A673 (cell line): ENCODE data around the gene DIP2C. TPM values are rescaled to one million over a fixed set of nuclear protein-coding genes. Genes with fewer than 3 reads are reported as not detected.
"Not testable (repeated sequence)": the region's sequence is repeated elsewhere in the genome, so short reads cannot be mapped to it uniquely, and the experiment has no call there.

Experiments used
- BruUV-seq: library from RNA; stranded (reverse); fragments of 400-500 nt; replicated peaks from 2 replicates; lab custom pipeline; 2021; lab: Mats Ljungman, UMichigan
- CTCF ChIA-PET: fragments of 300-600 bp; sonication (Branson Sonifier 250); formaldehyde crosslinking; loops from one replicate; lab custom pipeline; 2022; ENCODE audit warnings: antibody characterized with exemption; lab: Charles Lee
- POLR2A ChIA-PET: fragments of 300-600 bp; sonication (Branson Sonifier 250); formaldehyde crosslinking; loops from one replicate; lab custom pipeline; 2022; ENCODE audit warnings: antibody characterized with exemption; ENCODE audit not compliant: low non-redundant PET; lab: Charles Lee
- DNase-seq: peaks from one replicate; pipeline ENCODE4 v3.0.0-alpha.2; 2015; ENCODE audit warnings: low spot score
- H3K27ac ChIP-seq: fragments of 200-600 bp; sonication (generic); 2 replicates; pipeline ENCODE4 v1.5.1; 2016; ENCODE audit warnings: mixed run types, low read depth, mild to moderate bottlenecking, mixed read lengths, antibody characterized with exemption, low read length; ENCODE audit not compliant: poor library complexity, severe bottlenecking
- H3K27me3 ChIP-seq: fragments of 200-600 bp; sonication (generic); replicated peaks from 2 replicates; pipeline ENCODE4 v1.6.1; 2017; ENCODE audit warnings: mixed run types, low read depth, mild to moderate bottlenecking, mixed read lengths, antibody characterized with exemption, low read length; ENCODE audit not compliant: insufficient read depth, poor library complexity
- H3K36me3 ChIP-seq: fragments of 200-600 bp; sonication (generic); 2 replicates; pipeline ENCODE4 v1.6.1; 2016; ENCODE audit warnings: mixed run types, mild to moderate bottlenecking, mixed read lengths, antibody characterized with exemption, low read length; ENCODE audit not compliant: insufficient read depth, poor library complexity, severe bottlenecking
- H3K4me1 ChIP-seq: fragments of 200-600 bp; sonication (generic); 2 replicates; pipeline ENCODE4 v1.6.1; 2017; ENCODE audit warnings: mixed run types, mild to moderate bottlenecking, mixed read lengths, antibody characterized with exemption, low read length; ENCODE audit not compliant: insufficient read depth, poor library complexity, severe bottlenecking
- H3K4me3 ChIP-seq: fragments of 200-600 bp; sonication (generic); 2 replicates; pipeline ENCODE4 v1.5.1; 2016; ENCODE audit warnings: low read depth, mixed run types, mild to moderate bottlenecking, mixed read lengths, low read length; ENCODE audit not compliant: poor library complexity, severe bottlenecking
- H3K9me3 ChIP-seq: fragments of 200-600 bp; sonication (generic); 2 replicates; pipeline ENCODE4 v1.6.1; 2016; ENCODE audit warnings: mixed run types, low read depth, mild to moderate bottlenecking, mixed read lengths, antibody characterized with exemption, low read length; ENCODE audit not compliant: poor library complexity, severe bottlenecking
- EZH2 ChIP-seq: fragments of 200-600 bp; sonication (generic); IDR thresholded peaks from 2 replicates; pipeline ENCODE4 v1.6.1; 2017; ENCODE audit warnings: borderline replicate concordance, low read depth, mild to moderate bottlenecking, mixed read lengths, antibody characterized with exemption, low read length; ENCODE audit not compliant: poor library complexity, severe bottlenecking
- intact Hi-C: fragments of 100-400 bp; cut with micrococcal nuclease; formaldehyde crosslinking; loops from one replicate; pipeline ENCODE4 v1.10.0; 2022; ENCODE audit not compliant: unreplicated experiment
- total RNA-seq: library from RNA; stranded (reverse); gene quantifications from 2 replicates; pipeline ENCODE4 v1.2.3, GENCODE V29; 2021
- TF ChIP-seq, protein P1 (sequence below): fragments of 300-800, 200-600 bp; sonication (generic); conservative IDR thresholded peaks from 2 replicates; pipeline ENCODE4 v1.5.1; 2017; ENCODE audit warnings: low read depth, mild to moderate bottlenecking, antibody characterized with exemption, low read length, moderate library complexity, mixed read lengths

DIP2C gene
- total RNA-seq, 1 experiment from 2014 or later, result 13.2 TPM

DNA sequence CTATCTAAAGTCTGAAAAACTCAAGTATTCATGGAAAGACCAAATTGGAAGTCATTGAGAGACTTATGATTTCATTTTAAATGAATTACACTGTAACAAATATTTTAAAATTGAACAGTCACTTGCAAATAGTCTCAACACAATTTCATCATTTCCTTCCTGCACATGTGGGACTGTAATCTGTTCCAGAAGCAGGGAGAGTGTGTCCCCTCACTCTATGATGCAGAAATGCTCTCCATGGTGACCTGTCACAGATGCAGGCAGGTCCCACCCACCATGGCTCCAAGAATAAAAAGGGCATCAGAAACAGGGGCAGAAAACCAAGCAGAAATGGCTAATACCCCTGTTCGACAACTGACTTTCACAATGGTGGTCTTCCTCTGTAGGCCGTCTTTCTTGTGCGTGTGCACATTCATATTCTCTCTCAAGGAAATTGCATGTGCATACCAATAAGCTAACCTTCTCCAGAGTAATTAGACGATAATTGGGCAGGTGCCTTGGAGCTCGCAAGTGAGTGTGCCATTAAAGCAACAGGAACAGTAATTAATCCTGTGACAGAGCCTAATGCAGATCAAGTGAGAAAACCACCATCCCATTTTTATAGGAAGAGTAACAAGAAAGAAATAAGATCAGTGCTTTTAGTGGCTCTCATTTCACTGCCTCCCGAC lies 383.3 kb downstream of the DIP2C start:
- no peak for TF ChIP-seq EZH2
- TF ChIP-seq, protein P1, sequence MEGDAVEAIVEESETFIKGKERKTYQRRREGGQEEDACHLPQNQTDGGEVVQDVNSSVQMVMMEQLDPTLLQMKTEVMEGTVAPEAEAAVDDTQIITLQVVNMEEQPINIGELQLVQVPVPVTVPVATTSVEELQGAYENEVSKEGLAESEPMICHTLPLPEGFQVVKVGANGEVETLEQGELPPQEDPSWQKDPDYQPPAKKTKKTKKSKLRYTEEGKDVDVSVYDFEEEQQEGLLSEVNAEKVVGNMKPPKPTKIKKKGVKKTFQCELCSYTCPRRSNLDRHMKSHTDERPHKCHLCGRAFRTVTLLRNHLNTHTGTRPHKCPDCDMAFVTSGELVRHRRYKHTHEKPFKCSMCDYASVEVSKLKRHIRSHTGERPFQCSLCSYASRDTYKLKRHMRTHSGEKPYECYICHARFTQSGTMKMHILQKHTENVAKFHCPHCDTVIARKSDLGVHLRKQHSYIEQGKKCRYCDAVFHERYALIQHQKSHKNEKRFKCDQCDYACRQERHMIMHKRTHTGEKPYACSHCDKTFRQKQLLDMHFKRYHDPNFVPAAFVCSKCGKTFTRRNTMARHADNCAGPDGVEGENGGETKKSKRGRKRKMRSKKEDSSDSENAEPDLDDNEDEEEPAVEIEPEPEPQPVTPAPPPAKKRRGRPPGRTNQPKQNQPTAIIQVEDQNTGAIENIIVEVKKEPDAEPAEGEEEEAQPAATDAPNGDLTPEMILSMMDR, result no peak
- Histone ChIP-seq H3K27me3 (no peaks in the 10 kb centered on the region), H3K27ac (peak overlapping the region; percentile 81), H3K9me3 (no peaks in the 10 kb centered on the region), H3K36me3 (no peaks in the 10 kb centered on the region), H3K4me1 (peaks cover 25% of the 10 kb centered on the region), H3K4me3 (no peak overlapping the region)
- intact Hi-C loops, result no loop called here
- peak; percentile 53 for DNase-seq
- no TSS peak for BruUV-seq
- POLR2A ChIA-PET, result no interaction called here
- CTCF ChIA-PET, result no interaction called here

DNA sequence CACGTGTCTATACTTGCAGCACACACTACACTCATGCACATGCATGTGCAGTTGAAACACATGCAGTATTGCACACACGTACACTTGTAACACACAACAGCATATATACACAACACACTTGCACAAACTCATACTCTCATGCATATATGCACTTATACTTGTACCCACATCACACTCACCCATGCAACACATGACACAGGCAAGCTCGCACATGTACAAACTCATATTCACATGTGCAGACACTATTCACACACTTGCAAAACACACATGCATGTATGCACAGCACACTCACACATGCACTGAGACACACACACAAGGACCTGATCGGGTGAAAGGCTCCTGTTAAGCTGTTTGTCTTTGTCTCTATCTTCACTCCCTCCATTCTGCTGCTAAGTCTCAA lies 384.4 kb downstream of the DIP2C start:
- no peaks in the 10 kb centered on the region for H3K27me3 ChIP-seq
- no peak overlapping the region for H3K4me3 ChIP-seq
- peaks cover 25% of the 10 kb centered on the region for H3K4me1 ChIP-seq
- ChIA-PET CTCF (no interaction called here), POLR2A (no interaction called here)
- H3K36me3 ChIP-seq, result no peaks in the 10 kb centered on the region
- peak overlapping the region; percentile 81 for H3K27ac ChIP-seq
- no peak for TF ChIP-seq EZH2
- TF ChIP-seq, protein P1, result no peak
- no TSS peak for BruUV-seq
- no peak for DNase-seq
- intact Hi-C loops, result no loop called here
- H3K9me3 ChIP-seq, result no peaks in the 10 kb centered on the region

DNA sequence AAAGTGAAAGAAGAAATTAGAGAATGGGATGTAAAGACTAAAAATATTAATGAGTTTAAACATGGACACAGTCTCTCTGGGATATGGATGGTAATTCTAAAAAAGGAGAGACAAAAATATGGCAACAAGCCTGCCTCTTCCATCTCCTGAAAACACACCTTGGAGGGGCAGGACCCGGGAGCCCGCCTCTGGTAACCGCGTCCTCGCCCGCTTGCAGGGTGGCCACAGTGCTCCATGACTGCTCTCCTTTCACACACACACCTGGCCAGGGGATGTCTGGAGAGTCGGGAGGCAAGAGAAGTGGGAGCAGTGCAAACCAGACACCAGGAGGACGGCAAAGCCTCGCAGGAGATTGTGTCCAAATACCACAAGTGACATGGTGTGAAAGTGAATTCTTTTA lies 387.9 kb downstream of the DIP2C start:
- POLR2A ChIA-PET, result no interaction called here
- CTCF ChIA-PET, result no interaction called here
- Histone ChIP-seq H3K27ac (no peak overlapping the region), H3K4me1 (peaks cover 21% of the 10 kb centered on the region), H3K27me3 (no peaks in the 10 kb centered on the region), H3K9me3 (no peaks in the 10 kb centered on the region), H3K4me3 (no peak overlapping the region), H3K36me3 (no peaks in the 10 kb centered on the region)
- BruUV-seq, result no TSS peak
- no peak for DNase-seq
- intact Hi-C loops, result no loop called here
- TF ChIP-seq, protein P1, result no peak
- no peak for TF ChIP-seq EZH2

DNA sequence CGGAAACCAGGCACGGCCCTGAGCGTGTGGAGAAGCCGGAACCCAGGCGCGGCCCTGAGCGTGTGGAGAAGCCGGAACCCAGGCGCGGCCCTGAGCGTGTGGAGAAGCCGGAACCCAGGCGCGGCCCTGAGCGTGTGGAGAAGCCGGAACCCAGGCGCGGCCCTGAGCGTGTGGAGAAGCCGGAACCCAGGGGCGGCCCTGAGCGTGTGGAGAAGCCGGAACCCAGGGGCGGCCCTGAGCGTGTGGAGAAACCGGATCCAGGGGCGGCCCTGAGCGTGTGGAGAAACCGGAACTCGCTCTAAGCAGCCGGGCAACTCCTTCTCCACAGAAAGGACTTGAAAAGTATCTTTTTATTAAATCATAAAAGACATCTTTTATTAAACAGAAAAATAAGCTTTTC lies 388.9 kb downstream of the DIP2C start:
- intact Hi-C loops, H3K9me3 ChIP-seq, H3K27me3 ChIP-seq, H3K36me3 ChIP-seq, H3K4me3 ChIP-seq, H3K27ac ChIP-seq, CTCF ChIA-PET, DNase-seq, BruUV-seq, POLR2A ChIA-PET: not testable (repeated sequence)
- H3K4me1 ChIP-seq, result peaks cover 11% of the 10 kb centered on the region
